Gastrocnemius medialis (tissue), 4 donors: ENCODE results near the gene PSMC3IP. TPM values are rescaled to one million over a fixed set of nuclear protein-coding genes. Genes with fewer than 3 reads are reported as not detected.

ENCODE experiments used
- ATAC-seq, 2 donors: fragments of 150-250 bp; one replicate each; pipeline ENCODE4 v1.9.1; 2016
- DNase-seq, 2 donors: peaks; one replicate each; pipeline ENCODE4 v3.0.0-alpha.2; 2019
- H3K27ac ChIP-seq, 4 donors: fragments of 200-600 bp; sonication (generic); 1 replicate in 1 of 4; 2 replicates in 3 of 4; pipeline ENCODE4 v1.5.1; 2016 to 2018; ENCODE audit warnings: mild to moderate bottlenecking in 2 of 4, moderate library complexity in 1 of 4
- H3K27me3 ChIP-seq, 3 donors: fragments of 200-600 bp; sonication (generic) in 2 of 3; 1 replicate in 1 of 3; 2 replicates in 2 of 3; pipeline versions ENCODE4 v1.5.1 to v1.6.0; 2016 to 2019; ENCODE audit warnings: mild to moderate bottlenecking in 1 of 3, moderate library complexity in 1 of 3
- H3K36me3 ChIP-seq, 2 donors: fragments of 200-600 bp; sonication (generic) in 1 of 2; one replicate each; pipeline ENCODE4 v1.5.1; 2017 to 2018
- H3K4me1 ChIP-seq, 2 donors: fragments of 200-600 bp; sonication (generic) in 1 of 2; one replicate each; pipeline ENCODE4 v1.5.1; 2016 to 2017; ENCODE audit warnings: mild to moderate bottlenecking in 2 of 2
- H3K4me3 ChIP-seq, 4 donors: fragments of 200-600 bp; sonication (generic) in 3 of 4; 1 replicate in 1 of 4; 2 replicates in 3 of 4; pipeline ENCODE4 v1.5.1; 2016 to 2019; ENCODE audit warnings: mild to moderate bottlenecking in 2 of 4
- H3K9me3 ChIP-seq, 3 donors: fragments of 200-600 bp; sonication (generic) in 2 of 3; 1 replicate in 1 of 3; 2 replicates in 2 of 3; pipeline ENCODE4 v1.5.1; 2016 to 2019
- CTCF ChIP-seq, 5 experiments: fragments of 450-650 bp in 3 of 5; fragments of 200-600 bp in 2 of 5; sonication (generic) in 2 of 5; IDR thresholded peaks in 4 of 5; conservative IDR thresholded peaks in 1 of 5; 1 replicate in 4 of 5; 2 replicates in 1 of 5; pipeline ENCODE4 v1.5.1; 2016 to 2019; ENCODE audit warnings: antibody characterized with exemption in 5 of 5, mild to moderate bottlenecking in 3 of 5, moderate library complexity in 3 of 5
- POLR2A ChIP-seq, 2 donors: fragments of 450-650 bp; IDR thresholded peaks; one replicate each; pipeline ENCODE4 v1.6.1; 2017; ENCODE audit warnings: antibody characterized with exemption in 2 of 2, mild to moderate bottlenecking in 2 of 2, moderate library complexity in 2 of 2
- in situ Hi-C, 4 donors: fragments of 200-750 bp; cut with MboI; loops; one replicate each; pipeline versions ENCODE4 v1.15.0 to v1.8.0; 2017; ENCODE audit warnings: low sequenced_read_pairs in 4 of 4
- intact Hi-C: fragments of 100-400 bp; cut with DNase I; formaldehyde crosslinking; loops from one replicate; pipeline ENCODE4 v1.15.1; 2023; ENCODE audit warnings: low total_unique reads
- total RNA-seq, 4 donors: library from RNA; depleted of rRNA; stranded (reverse); fragments of >200 nt; gene quantifications; one replicate each; pipeline versions ENCODE4 v1.1.0 to v1.2.3, GENCODE V29; 2016

The PSMC3IP gene
- total RNA-seq, 4 donors from 2014 or later, result 0.46 to 2.7 (median 1.4) TPM

DNA sequence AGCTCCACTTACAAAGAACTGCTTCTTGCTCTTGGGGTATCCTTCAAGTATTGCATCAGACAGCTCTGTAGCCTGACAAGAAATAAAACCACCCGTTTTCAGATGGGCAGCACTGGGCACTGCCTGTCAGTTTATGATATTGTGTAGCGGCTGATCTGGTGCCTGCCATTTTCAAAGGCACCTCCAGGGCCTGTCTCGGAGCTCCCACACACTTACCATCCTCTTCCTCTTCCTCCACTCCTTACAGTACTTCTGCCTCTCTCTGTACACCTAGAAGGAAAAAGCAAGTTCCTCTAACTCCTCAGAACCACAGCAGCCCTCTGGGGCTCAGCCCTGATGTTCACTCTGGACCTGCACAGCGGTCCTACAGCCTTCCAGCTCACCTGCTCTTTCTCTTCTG lies 4.4 kb downstream of the PSMC3IP start:
- intact Hi-C loops, result no loop called here
- Histone ChIP-seq H3K4me3 (no peak overlapping the region), H3K4me1 (peaks cover 5 to 11% of the 10 kb centered on the region in 2 donors), H3K27ac (no peak overlapping the region), H3K36me3 (peaks cover 2 to 69% of the 10 kb centered on the region in 2 donors), H3K9me3 (no peaks in the 10 kb centered on the region), H3K27me3 (no peaks in the 10 kb centered on the region)
- DNase-seq (no peak), ATAC-seq (no peak)
- TF ChIP-seq CTCF (IDR thresholded peaks at IDR 0.05 in 4 of 5, conservative IDR thresholded peaks at IDR 0.05 in 1 of 5) (no peak), POLR2A (IDR thresholded peaks at IDR 0.05) (no peak)
- in situ Hi-C loops, result no loop called here

GRCh38 chr17:42571435-42572225 lies 5.9 kb downstream of the PSMC3IP start:
- Histone ChIP-seq H3K36me3 (peaks cover 2 to 69% of the 10 kb centered on the region in 2 donors), H3K27ac (peak overlapping the region in 1 of 4 donors; percentile 34), H3K27me3 (no peaks in the 10 kb centered on the region), H3K4me3 (no peak overlapping the region), H3K4me1 (peaks cover 5 to 10% of the 10 kb centered on the region in 2 donors), H3K9me3 (no peaks in the 10 kb centered on the region)
- DNase-seq (no peak), ATAC-seq (no peak)
- intact Hi-C loops (no loop called here), in situ Hi-C loops (no loop called here)
- no peak for TF ChIP-seq CTCF (IDR thresholded peaks at IDR 0.05 in 4 of 5, conservative IDR thresholded peaks at IDR 0.05 in 1 of 5)

DNA sequence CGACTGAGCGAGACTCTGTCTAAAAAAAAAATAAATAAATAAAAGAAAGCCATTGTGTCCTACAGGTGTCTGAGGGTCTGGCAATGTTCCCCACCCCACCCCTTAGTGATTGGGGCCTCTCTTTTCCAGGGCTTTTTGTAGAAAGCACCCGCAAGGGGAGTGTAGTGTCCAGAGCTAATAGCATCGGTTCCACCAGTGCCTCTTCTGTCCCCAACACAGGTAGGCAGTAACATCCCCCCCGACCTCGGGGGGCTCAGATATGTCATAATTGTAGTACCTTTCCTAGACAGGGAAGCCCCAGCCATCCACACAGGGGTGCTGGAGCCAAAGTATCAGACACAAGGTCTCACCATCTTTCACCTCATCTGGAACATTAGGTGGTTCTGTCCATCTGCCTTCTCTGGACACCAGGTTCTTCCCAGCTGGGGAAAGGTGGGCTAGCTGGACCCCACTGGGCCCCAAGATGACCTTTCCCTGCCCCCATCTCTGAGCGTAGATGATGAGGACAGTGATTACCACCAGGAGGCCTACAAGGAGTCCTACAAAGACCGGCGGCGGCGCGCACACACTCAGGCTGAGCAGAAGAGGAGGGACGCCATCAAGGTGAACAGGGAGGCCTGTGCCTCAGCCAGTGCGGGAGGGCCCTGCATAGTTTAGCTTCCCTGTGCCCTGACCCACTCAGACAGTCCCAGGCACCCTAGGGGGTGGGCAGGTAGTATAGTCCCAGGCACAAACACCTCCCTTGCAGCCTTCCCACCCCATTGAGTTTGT lies 9.0 kb downstream of the PSMC3IP start:
- intact Hi-C loops (no loop called here), in situ Hi-C loops (no loop called here)
- no peak for TF ChIP-seq POLR2A (IDR thresholded peaks at IDR 0.05)
- TF ChIP-seq CTCF (IDR thresholded peaks at IDR 0.05 in 4 of 5, conservative IDR thresholded peaks at IDR 0.05 in 1 of 5), result no peak
- no peak for ATAC-seq
- H3K4me3 ChIP-seq, result no peak overlapping the region
- no peaks in the 10 kb centered on the region for H3K9me3 ChIP-seq
- no peaks in the 10 kb centered on the region for H3K27me3 ChIP-seq
- no peak for DNase-seq
- peaks cover 18 to 28% of the 10 kb centered on the region in 2 donors for H3K4me1 ChIP-seq
- H3K27ac ChIP-seq, result peak overlapping the region; percentile 91 to 97 (median 94)
- peaks cover 2 to 73% of the 10 kb centered on the region in 2 donors for H3K36me3 ChIP-seq

GRCh38 chr17:42566883-42567573 lies 10.5 kb downstream of the PSMC3IP start, which contains the start of gene MLX:
Gene MLX, plus strand, starts transcription at chr17:42567100. Its CDS starts 25 bp downstream, at chr17:42567125.
- Histone ChIP-seq H3K9me3 (no peaks in the 10 kb centered on the region), H3K36me3 (peaks cover 0 to 58% of the 10 kb centered on the region in 2 donors), H3K27me3 (no peaks in the 10 kb centered on the region), H3K4me3 (peak within 1 kb of the TSS; percentile 84 to 92 (median 86)), H3K4me1 (peaks cover 27 to 37% of the 10 kb centered on the region in 2 donors), H3K27ac (peak within 1 kb of the TSS; percentile 91 to 97 (median 94))
- peak; percentile 34 to 71 for TF ChIP-seq POLR2A (IDR thresholded peaks at IDR 0.05)
- TF ChIP-seq CTCF (IDR thresholded peaks at IDR 0.05 in 4 of 5, conservative IDR thresholded peaks at IDR 0.05 in 1 of 5), result no peak
- intact Hi-C loops (loop anchor here (1.0 kb wide), 1 partner anchor 10 kb away; the partner anchor contains the start of gene PSMC3IP), in situ Hi-C loops (no loop called here)
- peak; percentile 91 to 94 for DNase-seq
- peak; percentile 77 to 79 for ATAC-seq
